Upper lobe of left lung (tissue), 4 donors: ENCODE measurements around the gene AMIGO3.
"Not testable (repeated sequence)": the region's sequence is repeated elsewhere in the genome, so short reads cannot be mapped to it uniquely, and the experiment has no call there.

Source experiments
- CTCF ChIP-seq, 6 experiments: fragments of 450-650 bp in 4 of 6; fragments of 200-600 bp in 2 of 6; sonication (generic) in 2 of 6; IDR thresholded peaks; one replicate each; pipeline ENCODE4 v1.5.1; 2016 to 2019; ENCODE audit warnings: antibody characterized with exemption in 6 of 6
- EP300 ChIP-seq, 4 donors: sonication (generic); formaldehyde crosslinking; IDR thresholded peaks; one replicate each; pipeline ENCODE4 v1.5.1; 2017; ENCODE audit warnings: antibody characterized with exemption in 4 of 4, control low read depth in 2 of 4
- POLR2AphosphoS5 ChIP-seq, 2 donors: sonication (generic); formaldehyde crosslinking; IDR thresholded peaks; one replicate each; pipeline ENCODE4 v1.5.1; 2017; ENCODE audit warnings: antibody characterized with exemption in 2 of 2

DNA sequence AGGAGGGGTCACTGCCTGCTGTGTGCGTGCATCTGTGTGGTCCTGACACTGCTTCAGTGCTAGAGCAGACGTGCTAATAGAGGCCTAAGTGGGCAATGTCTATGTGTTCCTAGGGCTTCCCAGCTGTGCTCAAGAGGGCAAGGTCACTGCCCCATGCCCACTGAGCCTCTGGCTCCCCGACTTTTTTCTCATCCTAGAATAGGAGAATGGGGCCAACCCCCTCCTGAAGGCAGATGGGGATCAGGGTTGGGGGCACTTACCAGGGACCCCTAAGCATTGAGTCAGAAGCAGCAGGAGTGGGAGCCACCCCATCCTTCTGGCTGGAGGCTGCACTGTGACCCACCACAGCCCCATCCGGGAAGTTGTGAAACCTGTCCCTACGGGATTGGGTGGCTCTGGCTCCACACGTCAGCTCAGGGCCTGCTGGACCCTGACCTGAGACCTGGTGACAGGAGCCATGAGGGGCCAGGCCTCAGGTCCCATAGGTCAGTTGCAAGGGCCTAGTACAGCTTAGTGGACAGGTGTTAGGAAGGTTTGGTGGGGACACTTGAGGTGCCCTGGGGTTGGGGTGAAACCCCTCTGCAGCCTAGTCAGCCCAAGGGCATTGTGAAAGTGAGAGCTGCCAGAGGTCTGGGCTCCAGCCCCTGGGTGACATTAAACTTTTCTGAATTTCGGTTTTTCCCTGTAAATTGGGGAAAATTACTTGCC lies 31.0 kb downstream of the AMIGO3 start:
- TF ChIP-seq POLR2AphosphoS5, EP300, CTCF (IDR thresholded peaks at IDR 0.05): not testable (repeated sequence)
